Activated CD8-positive, alpha-beta memory T cell treated with anti-CD3 and anti-CD28 coated beads for 4 hours (primary cell): ENCODE results near the gene ANO1.
"Not testable (repeated sequence)": the region's sequence is repeated elsewhere in the genome, so short reads cannot be mapped to it uniquely, and the experiment has no call there.

ENCODE experiments used
- DNase-seq, 2 donors: peaks; one replicate each; pipeline ENCODE4 v3.0.0-alpha.2; 2020; ENCODE audit warnings: low read depth in 2 of 2

Gene ANO1

GRCh38 chr11:70210051-70210501, 132.0 kb downstream of the ANO1 start:
- no peak for DNase-seq

DNA sequence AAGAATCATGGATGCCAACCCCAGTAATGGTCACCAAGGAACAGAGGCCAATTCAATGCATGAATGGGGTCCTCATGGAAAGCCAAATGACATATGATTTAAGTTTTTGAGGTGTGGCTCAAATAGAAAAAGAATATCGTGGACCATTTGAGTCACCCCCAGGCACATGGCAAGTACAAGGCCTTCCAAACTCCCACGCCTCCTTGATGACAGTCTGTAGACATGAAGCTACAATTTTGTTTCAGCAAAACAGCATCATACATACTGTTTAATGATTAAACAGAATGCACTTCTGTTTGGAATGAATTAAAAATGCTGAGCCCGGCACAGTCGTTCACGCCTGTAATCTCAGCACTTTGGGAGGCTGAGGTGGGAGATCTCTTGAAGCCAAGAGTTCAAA, 132.4 kb downstream of the ANO1 start:
- DNase-seq, result no peak

DNA sequence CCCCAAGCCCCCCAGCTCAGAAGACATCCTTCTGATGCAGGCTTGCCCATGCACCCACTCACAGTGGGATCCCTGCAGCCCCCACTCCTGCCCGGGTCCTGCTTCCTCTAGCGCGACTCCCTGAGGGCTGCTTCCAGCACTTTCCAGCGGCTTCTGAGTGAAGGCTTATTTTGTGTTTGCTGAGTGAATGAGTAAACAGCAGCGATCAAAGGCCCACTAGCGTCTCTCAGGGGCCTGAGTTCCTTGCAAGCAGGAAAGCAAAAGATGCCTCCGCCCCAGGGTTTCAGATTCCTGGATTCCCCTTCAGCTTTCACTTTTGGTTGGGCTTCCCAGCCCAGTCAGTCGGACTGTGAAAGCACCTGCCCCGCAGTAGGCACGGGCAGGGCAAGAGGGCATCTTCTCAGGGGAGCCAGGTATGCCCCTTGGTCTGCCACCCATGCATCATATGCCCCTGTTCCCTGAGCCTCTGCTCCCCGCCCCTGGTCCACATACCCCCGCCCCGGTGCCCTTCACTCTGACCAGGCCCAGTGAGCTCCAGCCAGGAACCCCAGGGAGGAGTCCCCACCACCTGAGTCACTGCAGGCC, 134.2 kb downstream of the ANO1 start:
- no peak for DNase-seq

DNA sequence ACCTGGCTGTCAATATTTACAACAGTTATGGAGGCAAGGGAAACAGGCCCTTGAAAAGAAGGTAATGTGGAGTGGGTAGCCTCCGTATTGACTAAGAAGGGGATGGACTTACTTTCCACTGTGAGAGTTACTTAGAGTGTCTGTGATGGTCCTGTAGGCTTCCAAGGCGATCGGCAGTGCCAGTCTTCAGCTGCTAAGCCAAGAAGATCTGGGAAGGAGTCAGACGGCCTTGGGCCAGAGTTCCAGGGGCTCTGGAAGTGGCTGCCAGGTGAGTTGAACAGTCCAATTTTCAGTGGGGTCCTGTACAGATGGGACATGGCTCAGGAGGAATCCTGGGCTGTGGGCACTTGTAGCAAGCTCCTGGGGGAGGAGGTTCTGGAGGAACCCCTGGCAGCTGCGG, 139.3 kb downstream of the ANO1 start:
- DNase-seq, result not testable (repeated sequence)

DNA sequence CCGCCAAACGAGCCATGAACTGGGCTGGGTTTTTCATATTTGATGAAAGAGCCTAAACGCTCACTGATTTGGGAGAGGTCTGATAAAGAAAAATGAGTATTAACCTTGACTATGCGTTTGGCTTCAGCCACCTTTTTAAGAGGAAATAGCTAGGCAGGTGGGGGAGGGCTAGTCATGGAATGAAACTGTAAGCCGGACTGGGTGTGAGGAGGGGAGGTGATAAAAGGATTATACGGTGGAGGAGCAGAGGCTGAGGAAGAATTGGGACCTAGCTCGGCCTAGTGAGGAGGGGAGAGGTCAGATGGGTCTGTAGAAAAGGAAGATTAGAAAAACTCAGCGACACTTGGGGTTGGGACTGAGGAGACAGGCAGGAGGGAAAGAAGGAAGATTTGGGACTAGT, 140.0 kb downstream of the ANO1 start:
- DNase-seq, result not testable (repeated sequence)

DNA sequence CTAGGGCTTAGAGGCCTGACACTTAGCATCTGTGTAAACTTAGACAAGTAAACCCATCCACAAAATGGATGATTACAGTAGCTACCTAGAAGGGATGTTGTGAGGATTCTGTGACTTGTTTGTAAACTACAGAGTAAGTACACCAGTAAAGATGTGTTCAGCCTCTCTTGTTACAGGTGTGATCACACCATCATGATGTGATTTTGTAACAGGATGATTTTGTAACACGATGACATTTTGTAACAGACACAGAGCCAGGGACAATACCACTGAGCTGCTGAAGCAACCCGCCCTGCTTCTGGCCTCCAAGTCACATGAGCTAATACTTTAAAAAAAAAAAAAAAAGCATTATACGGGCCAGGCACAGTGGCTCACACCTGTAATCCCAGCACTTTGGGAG, 142.0 kb downstream of the ANO1 start:
- DNase-seq, result no peak

- DNase-seq, result no peak
Observed at GRCh38 chr11:70220920-70221319, 142.8 kb downstream of the ANO1 start.

DNA sequence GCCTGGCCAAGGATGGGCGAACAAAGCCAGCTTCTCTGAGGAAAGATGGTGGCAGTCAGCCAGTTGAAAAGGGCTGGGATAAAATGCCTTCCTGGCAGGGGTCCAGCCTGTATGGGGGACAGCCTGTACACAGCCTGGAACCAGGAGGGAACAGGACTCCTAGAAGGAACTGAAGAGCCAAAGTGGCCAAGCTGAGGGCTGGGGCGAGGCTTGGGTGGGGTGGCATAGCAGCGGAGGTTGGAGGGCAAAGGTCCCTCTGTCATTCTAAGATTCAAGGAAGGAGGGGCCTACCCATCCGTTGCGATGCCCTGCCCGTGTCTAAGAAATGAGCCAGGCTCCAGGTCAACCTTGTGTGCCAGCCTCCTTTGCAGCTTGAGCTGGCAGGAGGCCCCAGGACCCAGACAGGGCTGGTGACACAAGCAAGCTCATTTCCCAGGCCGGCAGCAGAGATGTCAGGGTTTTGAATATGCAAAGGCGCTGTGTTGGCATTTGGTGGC, 147.6 kb downstream of the ANO1 start:
- DNase-seq, result no peak

DNA sequence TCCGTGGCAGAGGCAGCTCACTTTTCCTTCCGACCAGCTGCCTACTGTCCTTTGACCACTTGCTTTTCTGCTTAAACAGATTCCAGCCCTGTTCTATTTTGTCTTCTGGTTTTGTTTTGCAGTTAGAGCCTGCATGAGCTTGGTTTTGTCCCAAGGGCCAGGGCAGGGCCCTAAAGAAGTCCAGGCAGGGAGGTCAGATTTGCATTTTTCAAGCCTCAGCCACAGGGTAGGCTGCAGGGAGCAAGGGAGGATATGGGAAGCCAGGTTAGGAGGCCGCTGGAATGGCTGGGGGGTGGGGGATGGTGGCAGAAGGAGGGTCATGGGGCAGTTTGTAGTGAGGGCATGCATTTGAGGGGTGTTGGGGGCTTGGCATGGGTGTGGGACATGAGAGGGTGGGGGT, 148.1 kb downstream of the ANO1 start:
- DNase-seq, result no peak

- no peak for DNase-seq
Observed at GRCh38 chr11:70226967-70227366, 148.8 kb downstream of the ANO1 start.

GRCh38 chr11:70229737-70230136, 151.6 kb downstream of the ANO1 start:
- no peak for DNase-seq

DNA sequence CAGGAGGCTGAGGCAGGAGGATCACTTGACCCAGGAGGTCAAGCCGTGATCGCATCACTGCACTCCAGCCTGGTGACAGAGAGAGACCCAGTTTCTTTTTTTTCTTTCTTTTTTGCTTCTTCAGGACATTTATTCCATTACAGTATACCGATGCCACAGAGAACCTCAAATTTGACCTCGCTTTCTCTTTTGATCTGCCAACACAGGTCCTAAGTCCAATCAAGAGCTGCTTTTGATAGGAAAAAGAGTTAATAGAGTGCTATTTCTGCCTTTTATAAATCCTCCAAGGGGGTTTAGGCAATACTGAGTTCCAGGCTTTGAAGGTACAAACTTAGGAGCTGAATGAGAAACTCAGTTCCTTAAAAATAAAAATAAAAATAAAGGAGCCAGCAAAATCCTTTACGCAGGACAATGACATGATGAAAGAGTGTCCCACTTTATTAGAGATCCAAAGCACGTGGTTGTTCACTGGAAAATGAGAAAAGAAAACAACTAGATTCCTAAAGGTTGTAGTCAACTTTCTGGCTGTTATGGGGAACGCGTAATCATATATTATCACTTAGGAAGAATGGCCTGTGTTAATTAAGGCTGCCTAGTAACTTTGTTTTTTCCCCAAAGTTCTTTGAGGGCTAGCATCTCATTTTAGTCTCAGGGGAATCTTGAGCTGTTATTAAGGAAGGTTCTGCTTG, 152.2 kb downstream of the ANO1 start:
- no peak for DNase-seq

DNA sequence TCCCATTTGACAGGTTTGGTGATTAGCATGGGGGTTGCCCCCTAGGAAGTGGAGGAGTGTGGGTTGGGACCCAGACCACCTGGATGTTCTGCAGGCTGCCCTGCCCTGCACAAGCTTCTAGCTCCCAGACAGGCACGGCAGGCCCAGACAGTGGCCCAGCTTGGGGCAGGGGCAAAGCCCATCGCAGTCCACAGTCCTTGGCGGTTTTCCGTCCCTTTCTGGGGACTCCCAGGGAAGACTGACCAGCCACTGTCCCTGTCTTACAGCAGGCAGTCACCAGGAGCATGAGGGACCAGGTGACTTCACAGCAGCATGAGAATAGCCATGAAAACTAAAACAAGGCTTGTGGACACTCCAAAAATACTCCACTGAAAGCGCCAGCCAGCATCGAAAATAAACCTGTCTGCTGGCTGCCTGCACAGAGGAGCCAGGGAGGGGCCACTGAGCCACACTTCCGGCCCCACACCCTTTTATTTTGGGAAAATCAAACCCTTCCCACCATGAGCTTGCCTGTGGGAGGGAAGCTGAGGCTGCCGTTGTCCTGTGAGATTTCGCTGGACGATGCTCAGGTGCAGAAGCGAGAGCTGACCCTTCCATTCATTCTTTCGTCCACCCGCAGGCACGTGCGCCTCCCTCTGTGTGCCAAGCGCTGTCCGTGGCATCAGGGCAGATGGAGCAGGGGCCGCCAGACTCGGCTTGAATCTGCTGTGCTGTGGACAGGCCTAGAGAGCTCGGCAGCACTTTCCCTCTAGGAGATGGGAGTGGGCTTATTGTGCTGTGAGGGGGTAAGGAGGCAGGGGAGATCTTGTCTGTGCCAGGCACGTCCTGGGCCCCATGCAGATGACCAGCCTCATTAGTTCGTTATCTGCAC, 153.0 kb downstream of the ANO1 start:
- DNase-seq, result no peak

DNA sequence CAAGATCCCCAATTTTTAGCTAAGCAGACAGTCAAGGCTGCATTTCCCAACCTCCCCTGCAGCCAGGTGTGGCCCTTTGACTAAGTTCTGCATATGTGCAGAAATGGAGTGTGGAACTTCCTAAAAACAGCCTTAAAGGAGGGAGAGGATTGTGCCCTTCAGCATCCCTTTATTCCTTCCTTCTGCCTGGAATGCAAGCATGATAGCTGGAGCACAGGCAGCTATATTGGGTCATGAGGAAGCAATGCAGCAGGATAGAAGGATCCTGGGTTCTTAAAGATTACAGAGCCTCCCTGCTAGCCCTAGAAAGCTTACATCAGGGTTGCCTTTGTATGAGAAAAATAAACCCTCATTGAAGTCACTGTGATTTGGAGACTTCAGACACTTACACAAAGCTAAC, 154.9 kb downstream of the ANO1 start:
- DNase-seq, result no peak

DNA sequence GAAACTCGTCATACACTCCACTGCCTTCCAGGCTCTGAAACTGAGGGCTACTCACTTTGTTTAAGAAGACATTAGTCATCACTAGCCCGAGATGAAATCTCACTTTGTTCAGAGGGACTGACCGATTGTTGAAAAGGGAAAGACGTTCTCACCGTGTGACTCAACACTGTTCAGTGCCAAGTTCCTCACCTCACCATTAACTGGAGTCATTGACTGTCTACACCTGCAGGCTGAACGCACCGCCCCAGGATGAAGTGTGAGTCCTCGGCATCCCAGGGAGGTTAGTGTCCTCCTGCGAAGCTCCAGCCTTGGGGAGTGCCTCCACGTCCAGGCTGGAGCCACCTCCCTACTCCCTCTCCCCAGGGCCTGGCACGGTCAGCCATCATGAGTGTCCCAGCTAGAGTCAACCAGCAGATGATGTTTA, 155.4 kb downstream of the ANO1 start:
- DNase-seq, result no peak

DNA sequence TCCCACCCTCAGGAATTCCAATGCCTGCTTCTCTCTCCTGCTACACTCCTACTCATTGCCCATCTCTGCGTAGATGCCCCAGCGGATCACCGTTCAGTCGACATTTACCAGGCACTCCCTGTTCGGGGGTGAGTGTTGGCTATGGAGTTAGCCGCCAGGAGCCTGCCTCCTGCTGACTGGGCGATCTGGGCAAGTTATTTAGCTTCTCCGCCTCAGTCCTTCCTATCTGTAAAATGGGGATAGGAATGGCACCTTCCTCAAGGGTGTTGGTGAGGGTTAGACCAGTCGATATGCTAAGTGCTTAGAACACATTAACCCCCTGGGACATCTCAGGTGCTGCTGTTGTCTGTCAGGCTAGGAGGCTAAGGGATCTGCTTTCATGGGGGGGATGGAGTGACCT, 155.8 kb downstream of the ANO1 start:
- no peak for DNase-seq
